ENCODE results near the gene ABCC5.

DNA sequence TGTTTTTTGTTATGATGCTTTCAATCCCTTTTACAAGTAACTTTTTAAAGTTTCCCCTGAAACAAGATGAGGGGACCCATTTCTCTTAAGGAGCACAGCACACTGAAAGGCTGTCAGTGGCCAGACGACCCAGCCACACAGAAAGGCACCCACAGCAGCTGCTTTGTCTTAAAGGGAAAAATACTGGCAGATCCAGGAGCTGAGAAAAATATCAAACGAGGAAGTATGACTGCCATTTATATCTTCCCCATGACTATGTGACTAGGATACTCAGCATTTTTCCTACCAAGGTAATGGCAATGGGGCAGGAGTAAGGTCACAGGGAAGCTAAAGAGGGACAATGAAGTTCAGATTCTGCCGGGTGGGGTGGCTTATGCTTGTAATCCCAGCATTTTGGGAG, 15.9 kb downstream of the ABCC5 start:
- no peak for TF ChIP-seq CTCF (tag by site-specific recombination; IDR thresholded peaks at IDR 0.05)
- no peak for TF ChIP-seq SALL2 (tag by site-specific recombination; IDR thresholded peaks at IDR 0.05; ENCODE audit: borderline replicate concordance)
- no peak for TF ChIP-seq ZFHX2 (tag by site-specific recombination; conservative IDR thresholded peaks at IDR 0.05)
